Measurements from ENCODE around the gene PTPRG. TPM values are rescaled to one million over a fixed set of nuclear protein-coding genes. Genes with fewer than 3 reads are reported as not detected.

Gene PTPRG
- polyA plus RNA-seq, 3 donors = not detected

DNA sequence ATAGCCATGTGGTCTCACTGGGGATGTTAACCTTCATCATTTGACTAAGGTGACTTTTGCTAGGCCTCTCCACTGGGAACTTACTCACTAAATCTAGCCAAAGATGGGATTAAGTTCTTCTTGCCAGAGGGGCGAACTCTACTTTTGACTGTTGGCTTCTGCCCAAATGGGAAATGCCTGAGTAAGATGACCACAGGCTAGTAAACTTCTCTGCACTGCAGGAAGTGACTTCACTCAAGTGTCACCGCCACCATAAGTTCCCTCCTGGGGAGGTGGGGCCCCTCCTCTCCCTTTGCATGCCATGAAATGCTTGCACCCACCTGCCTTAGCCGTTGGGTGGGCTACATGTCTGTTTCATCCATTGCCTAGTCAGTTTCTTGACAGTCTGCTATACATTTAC is 423.6 kb downstream of the PTPRG start:
- peaks cover 0 to 4% (median 0%) of the 10 kb centered on the region in 7 donors for H3K9me3 Mint-ChIP-seq
- no peak overlapping the region for H3K27ac Mint-ChIP-seq
- no peak overlapping the region for H2AFZ ChIP-seq (ENCODE audit: insufficient read depth, low read depth, low read length, poor library complexity, severe bottlenecking)

DNA sequence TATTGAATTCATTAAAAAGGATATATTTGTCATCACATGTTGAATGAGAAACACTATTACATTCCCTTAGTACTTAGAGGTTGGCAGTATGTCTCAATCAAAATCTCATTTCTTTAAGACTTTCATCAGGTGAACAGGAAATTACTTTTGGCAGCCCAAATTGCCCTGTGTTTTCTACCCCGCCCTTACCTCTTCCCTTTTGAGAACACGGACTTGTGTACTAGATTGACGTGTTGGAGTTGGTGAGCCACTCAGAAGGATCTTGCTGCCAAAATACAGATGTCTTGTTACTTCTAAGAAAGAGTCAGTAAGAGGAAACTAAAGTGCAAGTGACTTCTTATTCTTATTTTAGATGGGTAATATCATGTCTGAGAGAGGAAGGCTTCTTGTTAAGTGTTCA is 425.1 kb downstream of the PTPRG start:
- no peak overlapping the region for H3K27ac ChIP-seq (ENCODE audit: low read depth in 1 of 2, low read length in 2 of 2)
- no peak for DNase-seq
- Mint-ChIP-seq H3K27ac (no peak overlapping the region), H3K27me3 (ENCODE audit: low read depth in 3 of 3) (no peaks in the 10 kb centered on the region), H3K4me1 (no peaks in the 10 kb centered on the region), H3K36me3 (no peaks in the 10 kb centered on the region), H3K9me3 (peaks cover 0 to 4% (median 0%) of the 10 kb centered on the region in 7 donors), H3K4me3 (no peak overlapping the region)
- no peak overlapping the region for H3K9ac ChIP-seq (ENCODE audit: insufficient read depth, low read length, poor library complexity, severe bottlenecking)
- intact Hi-C loops (cut with micrococcal nuclease) = no loop called here
- no peaks in the 10 kb centered on the region for H3K36me3 ChIP-seq (replicated peaks in 1 of 2; ENCODE audit: control insufficient read depth in 1 of 2, insufficient read depth in 2 of 2, low read length in 2 of 2)
- H3K79me2 ChIP-seq (ENCODE audit: insufficient read depth, low read length) = no peaks in the 10 kb centered on the region
- WGBS (ENCODE audit: insufficient coverage) = no CpG with 5 or more reads among the region's 3 CpGs
- H3K27me3 ChIP-seq (ENCODE audit: control insufficient read depth in 2 of 2, insufficient read depth in 2 of 2, low read length in 2 of 2) = no peaks in the 10 kb centered on the region
- no peak overlapping the region for H2AFZ ChIP-seq (ENCODE audit: insufficient read depth, low read depth, low read length, poor library complexity, severe bottlenecking)
- no peaks in the 10 kb centered on the region for H4K20me1 ChIP-seq (ENCODE audit: insufficient read depth, low read length)
- TF ChIP-seq, protein P1, sequence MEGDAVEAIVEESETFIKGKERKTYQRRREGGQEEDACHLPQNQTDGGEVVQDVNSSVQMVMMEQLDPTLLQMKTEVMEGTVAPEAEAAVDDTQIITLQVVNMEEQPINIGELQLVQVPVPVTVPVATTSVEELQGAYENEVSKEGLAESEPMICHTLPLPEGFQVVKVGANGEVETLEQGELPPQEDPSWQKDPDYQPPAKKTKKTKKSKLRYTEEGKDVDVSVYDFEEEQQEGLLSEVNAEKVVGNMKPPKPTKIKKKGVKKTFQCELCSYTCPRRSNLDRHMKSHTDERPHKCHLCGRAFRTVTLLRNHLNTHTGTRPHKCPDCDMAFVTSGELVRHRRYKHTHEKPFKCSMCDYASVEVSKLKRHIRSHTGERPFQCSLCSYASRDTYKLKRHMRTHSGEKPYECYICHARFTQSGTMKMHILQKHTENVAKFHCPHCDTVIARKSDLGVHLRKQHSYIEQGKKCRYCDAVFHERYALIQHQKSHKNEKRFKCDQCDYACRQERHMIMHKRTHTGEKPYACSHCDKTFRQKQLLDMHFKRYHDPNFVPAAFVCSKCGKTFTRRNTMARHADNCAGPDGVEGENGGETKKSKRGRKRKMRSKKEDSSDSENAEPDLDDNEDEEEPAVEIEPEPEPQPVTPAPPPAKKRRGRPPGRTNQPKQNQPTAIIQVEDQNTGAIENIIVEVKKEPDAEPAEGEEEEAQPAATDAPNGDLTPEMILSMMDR (IDR thresholded peaks at IDR 0.05) = no peak
- no peaks in the 10 kb centered on the region for H3K9me3 ChIP-seq (replicated peaks in 1 of 2; ENCODE audit: control insufficient read depth in 1 of 2, insufficient read depth in 1 of 2, low read length in 2 of 2)
- H3K4me1 ChIP-seq (ENCODE audit: control insufficient read depth in 1 of 2, insufficient read depth in 2 of 2, low read length in 2 of 2) = no peaks in the 10 kb centered on the region
- no peak overlapping the region for H3K4me2 ChIP-seq (replicated peaks; ENCODE audit: extremely low read depth, low read length, poor library complexity, severe bottlenecking)
- no peak overlapping the region for H3K4me3 ChIP-seq (replicated peaks in 1 of 3; ENCODE audit: low read depth in 2 of 3, low read length in 3 of 3)

More for the DNA sequence above, 423.6 kb downstream of the PTPRG start:
- 60% methylated on average over 1 of the region's 3 CpGs for WGBS (ENCODE audit: insufficient coverage)
- Mint-ChIP-seq H3K27me3 (ENCODE audit: low read depth in 3 of 3) (no peaks in the 10 kb centered on the region), H3K4me3 (no peak overlapping the region), H3K36me3 (no peaks in the 10 kb centered on the region), H3K4me1 (no peaks in the 10 kb centered on the region)
- Histone ChIP-seq H3K36me3 (replicated peaks in 1 of 2; ENCODE audit: control insufficient read depth in 1 of 2, insufficient read depth in 2 of 2, low read length in 2 of 2) (no peaks in the 10 kb centered on the region), H3K27me3 (ENCODE audit: control insufficient read depth in 2 of 2, insufficient read depth in 2 of 2, low read length in 2 of 2) (no peaks in the 10 kb centered on the region), H3K4me1 (ENCODE audit: control insufficient read depth in 1 of 2, insufficient read depth in 2 of 2, low read length in 2 of 2) (no peaks in the 10 kb centered on the region), H3K4me3 (replicated peaks in 1 of 3; ENCODE audit: low read depth in 2 of 3, low read length in 3 of 3) (no peak overlapping the region), H3K9me3 (replicated peaks in 1 of 2; ENCODE audit: control insufficient read depth in 1 of 2, insufficient read depth in 1 of 2, low read length in 2 of 2) (no peaks in the 10 kb centered on the region), H3K27ac (ENCODE audit: low read depth in 1 of 2, low read length in 2 of 2) (no peak overlapping the region), H4K20me1 (ENCODE audit: insufficient read depth, low read length) (no peaks in the 10 kb centered on the region), H3K9ac (ENCODE audit: insufficient read depth, low read length, poor library complexity, severe bottlenecking) (no peak overlapping the region), H3K4me2 (replicated peaks; ENCODE audit: extremely low read depth, low read length, poor library complexity, severe bottlenecking) (no peak overlapping the region), H3K79me2 (ENCODE audit: insufficient read depth, low read length) (no peaks in the 10 kb centered on the region)
- TF ChIP-seq, protein P1 (IDR thresholded peaks at IDR 0.05) = no peak
- DNase-seq = no peak
- intact Hi-C loops (cut with micrococcal nuclease) = no loop called here
